ENCODE measurements around the gene CNR1.

DNA sequence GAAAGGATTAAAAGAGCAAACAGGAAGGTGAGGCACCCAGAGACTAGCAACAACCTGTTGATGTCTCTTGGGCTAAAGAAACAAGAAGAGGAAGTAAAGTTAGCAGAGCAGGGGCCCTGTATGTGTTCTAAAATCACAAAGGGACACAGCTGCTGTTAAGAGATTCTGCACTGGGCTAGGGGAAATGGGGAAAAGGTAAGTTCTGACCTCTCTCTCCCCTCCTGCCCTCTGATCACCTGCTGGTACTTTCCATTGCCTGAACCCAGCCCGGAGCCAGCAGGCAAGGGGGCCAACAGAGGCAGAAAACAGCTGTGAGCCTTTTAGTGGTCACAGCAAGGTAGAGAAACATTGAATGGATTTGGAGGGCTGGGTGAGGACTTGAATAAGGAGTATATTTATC, 13.5 kb upstream of the CNR1 start:
- TF ChIP-seq ESRRG (CRISPR knock-in tag; IDR thresholded peaks at IDR 0.05) (no peak), ZNF70 (CRISPR knock-in tag; IDR thresholded peaks at IDR 0.05) (no peak), PPARA (CRISPR knock-in tag; IDR thresholded peaks at IDR 0.05; ENCODE audit: borderline replicate concordance) (no peak), GLIS3 (CRISPR knock-in tag; IDR thresholded peaks at IDR 0.05) (no peak), RARB (CRISPR knock-in tag; IDR thresholded peaks at IDR 0.05) (no peak), ISL1 (CRISPR knock-in tag; IDR thresholded peaks at IDR 0.05) (no peak), ZNF565 (CRISPR knock-in tag; conservative IDR thresholded peaks at IDR 0.05; ENCODE audit: low read depth) (no peak), ZNF8 (CRISPR knock-in tag; IDR thresholded peaks at IDR 0.05) (no peak), ZFP30 (CRISPR knock-in tag; IDR thresholded peaks at IDR 0.05) (no peak)
- TF ChIP-seq, protein P1, sequence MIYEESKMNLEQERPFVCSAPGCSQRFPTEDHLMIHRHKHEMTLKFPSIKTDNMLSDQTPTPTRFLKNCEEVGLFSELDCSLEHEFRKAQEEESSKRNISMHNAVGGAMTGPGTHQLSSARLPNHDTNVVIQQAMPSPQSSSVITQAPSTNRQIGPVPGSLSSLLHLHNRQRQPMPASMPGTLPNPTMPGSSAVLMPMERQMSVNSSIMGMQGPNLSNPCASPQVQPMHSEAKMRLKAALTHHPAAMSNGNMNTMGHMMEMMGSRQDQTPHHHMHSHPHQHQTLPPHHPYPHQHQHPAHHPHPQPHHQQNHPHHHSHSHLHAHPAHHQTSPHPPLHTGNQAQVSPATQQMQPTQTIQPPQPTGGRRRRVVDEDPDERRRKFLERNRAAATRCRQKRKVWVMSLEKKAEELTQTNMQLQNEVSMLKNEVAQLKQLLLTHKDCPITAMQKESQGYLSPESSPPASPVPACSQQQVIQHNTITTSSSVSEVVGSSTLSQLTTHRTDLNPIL (CRISPR knock-in tag; IDR thresholded peaks at IDR 0.05; ENCODE audit: low read depth), result no peak
- TF ChIP-seq, protein P2, sequence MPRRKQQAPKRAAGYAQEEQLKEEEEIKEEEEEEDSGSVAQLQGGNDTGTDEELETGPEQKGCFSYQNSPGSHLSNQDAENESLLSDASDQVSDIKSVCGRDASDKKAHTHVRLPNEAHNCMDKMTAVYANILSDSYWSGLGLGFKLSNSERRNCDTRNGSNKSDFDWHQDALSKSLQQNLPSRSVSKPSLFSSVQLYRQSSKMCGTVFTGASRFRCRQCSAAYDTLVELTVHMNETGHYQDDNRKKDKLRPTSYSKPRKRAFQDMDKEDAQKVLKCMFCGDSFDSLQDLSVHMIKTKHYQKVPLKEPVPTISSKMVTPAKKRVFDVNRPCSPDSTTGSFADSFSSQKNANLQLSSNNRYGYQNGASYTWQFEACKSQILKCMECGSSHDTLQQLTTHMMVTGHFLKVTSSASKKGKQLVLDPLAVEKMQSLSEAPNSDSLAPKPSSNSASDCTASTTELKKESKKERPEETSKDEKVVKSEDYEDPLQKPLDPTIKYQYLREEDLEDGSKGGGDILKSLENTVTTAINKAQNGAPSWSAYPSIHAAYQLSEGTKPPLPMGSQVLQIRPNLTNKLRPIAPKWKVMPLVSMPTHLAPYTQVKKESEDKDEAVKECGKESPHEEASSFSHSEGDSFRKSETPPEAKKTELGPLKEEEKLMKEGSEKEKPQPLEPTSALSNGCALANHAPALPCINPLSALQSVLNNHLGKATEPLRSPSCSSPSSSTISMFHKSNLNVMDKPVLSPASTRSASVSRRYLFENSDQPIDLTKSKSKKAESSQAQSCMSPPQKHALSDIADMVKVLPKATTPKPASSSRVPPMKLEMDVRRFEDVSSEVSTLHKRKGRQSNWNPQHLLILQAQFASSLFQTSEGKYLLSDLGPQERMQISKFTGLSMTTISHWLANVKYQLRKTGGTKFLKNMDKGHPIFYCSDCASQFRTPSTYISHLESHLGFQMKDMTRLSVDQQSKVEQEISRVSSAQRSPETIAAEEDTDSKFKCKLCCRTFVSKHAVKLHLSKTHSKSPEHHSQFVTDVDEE (CRISPR knock-in tag; IDR thresholded peaks at IDR 0.05), result no peak
- TF ChIP-seq, protein P3, sequence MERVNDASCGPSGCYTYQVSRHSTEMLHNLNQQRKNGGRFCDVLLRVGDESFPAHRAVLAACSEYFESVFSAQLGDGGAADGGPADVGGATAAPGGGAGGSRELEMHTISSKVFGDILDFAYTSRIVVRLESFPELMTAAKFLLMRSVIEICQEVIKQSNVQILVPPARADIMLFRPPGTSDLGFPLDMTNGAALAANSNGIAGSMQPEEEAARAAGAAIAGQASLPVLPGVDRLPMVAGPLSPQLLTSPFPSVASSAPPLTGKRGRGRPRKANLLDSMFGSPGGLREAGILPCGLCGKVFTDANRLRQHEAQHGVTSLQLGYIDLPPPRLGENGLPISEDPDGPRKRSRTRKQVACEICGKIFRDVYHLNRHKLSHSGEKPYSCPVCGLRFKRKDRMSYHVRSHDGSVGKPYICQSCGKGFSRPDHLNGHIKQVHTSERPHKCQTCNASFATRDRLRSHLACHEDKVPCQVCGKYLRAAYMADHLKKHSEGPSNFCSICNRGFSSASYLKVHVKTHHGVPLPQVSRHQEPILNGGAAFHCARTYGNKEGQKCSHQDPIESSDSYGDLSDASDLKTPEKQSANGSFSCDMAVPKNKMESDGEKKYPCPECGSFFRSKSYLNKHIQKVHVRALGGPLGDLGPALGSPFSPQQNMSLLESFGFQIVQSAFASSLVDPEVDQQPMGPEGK (CRISPR knock-in tag; IDR thresholded peaks at IDR 0.05; ENCODE audit: borderline replicate concordance), result no peak
- TF ChIP-seq, protein P4, sequence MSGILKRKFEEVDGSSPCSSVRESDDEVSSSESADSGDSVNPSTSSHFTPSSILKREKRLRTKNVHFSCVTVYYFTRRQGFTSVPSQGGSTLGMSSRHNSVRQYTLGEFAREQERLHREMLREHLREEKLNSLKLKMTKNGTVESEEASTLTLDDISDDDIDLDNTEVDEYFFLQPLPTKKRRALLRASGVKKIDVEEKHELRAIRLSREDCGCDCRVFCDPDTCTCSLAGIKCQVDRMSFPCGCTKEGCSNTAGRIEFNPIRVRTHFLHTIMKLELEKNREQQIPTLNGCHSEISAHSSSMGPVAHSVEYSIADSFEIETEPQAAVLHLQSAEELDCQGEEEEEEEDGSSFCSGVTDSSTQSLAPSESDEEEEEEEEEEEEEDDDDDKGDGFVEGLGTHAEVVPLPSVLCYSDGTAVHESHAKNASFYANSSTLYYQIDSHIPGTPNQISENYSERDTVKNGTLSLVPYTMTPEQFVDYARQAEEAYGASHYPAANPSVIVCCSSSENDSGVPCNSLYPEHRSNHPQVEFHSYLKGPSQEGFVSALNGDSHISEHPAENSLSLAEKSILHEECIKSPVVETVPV (CRISPR knock-in tag; IDR thresholded peaks at IDR 0.05), result no peak

All from SK-N-SH treated with all-trans-retinoic acid at 6 μM for 48 hours (cell line).